A673 (cell line): Measurements from ENCODE around the gene PIAS1.

Source experiments
- EZH2 ChIP-seq: fragments of 200-600 bp; sonication (generic); IDR thresholded peaks from 2 replicates; pipeline ENCODE4 v1.6.1; 2017; ENCODE audit warnings: borderline replicate concordance, low read depth, mild to moderate bottlenecking, mixed read lengths, antibody characterized with exemption, low read length; ENCODE audit not compliant: poor library complexity, severe bottlenecking
- TF ChIP-seq, protein P1 (sequence below): fragments of 300-800, 200-600 bp; sonication (generic); conservative IDR thresholded peaks from 2 replicates; pipeline ENCODE4 v1.5.1; 2017; ENCODE audit warnings: low read depth, mild to moderate bottlenecking, antibody characterized with exemption, low read length, moderate library complexity, mixed read lengths

DNA sequence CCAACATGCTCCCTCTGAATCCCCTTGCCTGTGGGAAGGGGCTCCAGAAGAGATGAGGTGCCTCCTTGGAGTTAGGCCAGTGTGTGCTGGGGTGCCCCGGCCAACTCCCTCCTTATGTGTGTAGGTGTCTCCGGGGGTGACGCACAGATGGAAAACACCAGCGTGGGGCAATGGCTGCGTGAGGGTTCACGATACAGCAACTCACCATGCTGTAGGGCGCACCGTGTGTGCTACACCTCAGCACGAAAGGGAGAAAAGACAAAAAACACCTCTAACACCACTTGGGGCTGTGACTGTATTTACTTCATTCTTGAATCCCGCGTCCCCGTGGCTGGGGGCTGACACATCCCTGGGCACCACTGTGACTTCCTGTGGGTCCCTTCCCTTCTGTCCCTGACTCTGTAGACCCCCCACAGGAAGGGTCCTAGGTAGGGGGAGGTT is 152.6 kb downstream of the PIAS1 start:
- TF ChIP-seq, protein P1, sequence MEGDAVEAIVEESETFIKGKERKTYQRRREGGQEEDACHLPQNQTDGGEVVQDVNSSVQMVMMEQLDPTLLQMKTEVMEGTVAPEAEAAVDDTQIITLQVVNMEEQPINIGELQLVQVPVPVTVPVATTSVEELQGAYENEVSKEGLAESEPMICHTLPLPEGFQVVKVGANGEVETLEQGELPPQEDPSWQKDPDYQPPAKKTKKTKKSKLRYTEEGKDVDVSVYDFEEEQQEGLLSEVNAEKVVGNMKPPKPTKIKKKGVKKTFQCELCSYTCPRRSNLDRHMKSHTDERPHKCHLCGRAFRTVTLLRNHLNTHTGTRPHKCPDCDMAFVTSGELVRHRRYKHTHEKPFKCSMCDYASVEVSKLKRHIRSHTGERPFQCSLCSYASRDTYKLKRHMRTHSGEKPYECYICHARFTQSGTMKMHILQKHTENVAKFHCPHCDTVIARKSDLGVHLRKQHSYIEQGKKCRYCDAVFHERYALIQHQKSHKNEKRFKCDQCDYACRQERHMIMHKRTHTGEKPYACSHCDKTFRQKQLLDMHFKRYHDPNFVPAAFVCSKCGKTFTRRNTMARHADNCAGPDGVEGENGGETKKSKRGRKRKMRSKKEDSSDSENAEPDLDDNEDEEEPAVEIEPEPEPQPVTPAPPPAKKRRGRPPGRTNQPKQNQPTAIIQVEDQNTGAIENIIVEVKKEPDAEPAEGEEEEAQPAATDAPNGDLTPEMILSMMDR, result no peak
- TF ChIP-seq EZH2, result no peak
